ENCODE results near the gene DNAAF2. TPM values are rescaled to one million over a fixed set of nuclear protein-coding genes. Genes with fewer than 3 reads are reported as not detected.

The DNAAF2 gene
- total and polyA plus RNA-seq, 2 of the 13 experiments (the other 11 are each of a cell fraction or from before 2014, with no cell fraction given): 6.1 to 13.6 TPM

DNA sequence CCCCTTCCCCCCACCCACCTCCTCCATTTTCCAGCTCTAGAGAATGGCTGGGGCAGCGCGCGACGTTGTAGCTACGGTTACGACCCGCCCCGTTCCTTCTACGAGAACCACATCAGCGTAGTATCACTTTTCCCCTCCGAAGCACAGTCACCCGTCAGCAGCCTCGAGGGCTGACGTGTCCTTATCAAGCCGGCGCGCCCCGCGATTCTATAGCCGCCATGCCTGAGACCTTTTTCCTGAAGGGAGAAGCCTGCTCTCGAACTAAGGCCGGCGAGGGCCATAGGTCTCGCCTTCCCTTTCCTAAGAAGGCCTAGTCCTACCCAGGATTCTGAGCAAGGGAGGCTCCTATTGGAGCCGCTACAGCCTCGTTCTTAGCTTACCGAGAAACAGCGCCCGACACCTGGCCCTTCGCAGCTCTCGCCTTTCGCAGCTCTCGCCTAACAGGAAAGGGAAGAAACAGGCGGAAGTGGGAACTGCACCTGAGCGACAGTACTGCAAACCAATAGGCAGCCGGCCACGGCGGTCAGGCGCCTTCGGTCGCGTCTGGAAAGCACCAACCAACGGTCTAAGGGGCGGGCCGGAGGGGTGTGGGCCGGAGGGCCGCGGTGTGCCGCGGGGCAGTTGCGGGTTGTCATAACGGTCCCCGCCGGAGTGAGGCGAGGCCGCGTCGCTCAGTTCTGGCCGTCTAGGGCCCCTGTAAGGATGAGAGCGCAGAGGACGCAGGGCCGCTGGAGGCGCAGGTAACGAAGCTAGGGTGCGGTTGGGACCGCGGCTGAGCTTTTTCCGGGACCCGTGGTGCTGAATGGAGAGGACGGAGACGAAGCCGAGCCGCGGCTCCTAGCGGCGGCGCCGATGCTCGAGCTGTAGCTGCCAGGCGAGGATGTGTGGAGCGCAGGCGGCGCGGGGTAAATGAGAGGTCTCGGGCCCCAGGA is 14.6 kb downstream of the DNAAF2 start, which contains the start of the genes MGAT2 and RPL36AL (continued):
- TF ChIP-seq, protein P1, sequence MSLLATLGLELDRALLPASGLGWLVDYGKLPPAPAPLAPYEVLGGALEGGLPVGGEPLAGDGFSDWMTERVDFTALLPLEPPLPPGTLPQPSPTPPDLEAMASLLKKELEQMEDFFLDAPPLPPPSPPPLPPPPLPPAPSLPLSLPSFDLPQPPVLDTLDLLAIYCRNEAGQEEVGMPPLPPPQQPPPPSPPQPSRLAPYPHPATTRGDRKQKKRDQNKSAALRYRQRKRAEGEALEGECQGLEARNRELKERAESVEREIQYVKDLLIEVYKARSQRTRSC (CRISPR knock-in tag; IDR thresholded peaks at IDR 0.05; ENCODE audit: low read depth): 0 out of 2 replicates have a peak, but pooled peaks have one; percentile 46
- TF ChIP-seq ARNT2 (CRISPR knock-in tag; IDR thresholded peaks at IDR 0.05; ENCODE audit: low read depth) (peak; percentile 62; the same call in 1 of the 2 replicates), ZBTB21 (CRISPR knock-in tag; IDR thresholded peaks at IDR 0.05) (no peak), ZSCAN12 (CRISPR knock-in tag; IDR thresholded peaks at IDR 0.05) (peak; percentile 55; the same call in 1 of the 2 replicates), MIER3 (CRISPR knock-in tag; IDR thresholded peaks at IDR 0.05; ENCODE audit: borderline replicate concordance) (no peak), LCORL (IDR thresholded peaks at IDR 0.05) (no peak), LCORL (CRISPR knock-in tag; IDR thresholded peaks at IDR 0.05) (0 out of 2 replicates have a peak, but pooled peaks have one; percentile 23), ZNF775 (CRISPR knock-in tag; IDR thresholded peaks at IDR 0.05; ENCODE audit: borderline replicate concordance) (no peak), HHEX (CRISPR knock-in tag; IDR thresholded peaks at IDR 0.05) (no peak), FOXM1 (CRISPR knock-in tag; IDR thresholded peaks at IDR 0.05) (0 out of 2 replicates have a peak, but pooled peaks have one; percentile 12), ZNF777 (CRISPR knock-in tag; IDR thresholded peaks at IDR 0.05) (peak; percentile 94), NFE2L2 (IDR thresholded peaks at IDR 0.05; ENCODE audit: low read length) (no peak), BRD4 (CRISPR knock-in tag; IDR thresholded peaks at IDR 0.05) (peak; percentile 82)
- TF ChIP-seq, protein P2, sequence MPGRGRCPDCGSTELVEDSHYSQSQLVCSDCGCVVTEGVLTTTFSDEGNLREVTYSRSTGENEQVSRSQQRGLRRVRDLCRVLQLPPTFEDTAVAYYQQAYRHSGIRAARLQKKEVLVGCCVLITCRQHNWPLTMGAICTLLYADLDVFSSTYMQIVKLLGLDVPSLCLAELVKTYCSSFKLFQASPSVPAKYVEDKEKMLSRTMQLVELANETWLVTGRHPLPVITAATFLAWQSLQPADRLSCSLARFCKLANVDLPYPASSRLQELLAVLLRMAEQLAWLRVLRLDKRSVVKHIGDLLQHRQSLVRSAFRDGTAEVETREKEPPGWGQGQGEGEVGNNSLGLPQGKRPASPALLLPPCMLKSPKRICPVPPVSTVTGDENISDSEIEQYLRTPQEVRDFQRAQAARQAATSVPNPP (CRISPR knock-in tag; IDR thresholded peaks at IDR 0.05): peak; percentile 92; the same call in 1 of the 2 replicates
- TF ChIP-seq, protein P3, sequence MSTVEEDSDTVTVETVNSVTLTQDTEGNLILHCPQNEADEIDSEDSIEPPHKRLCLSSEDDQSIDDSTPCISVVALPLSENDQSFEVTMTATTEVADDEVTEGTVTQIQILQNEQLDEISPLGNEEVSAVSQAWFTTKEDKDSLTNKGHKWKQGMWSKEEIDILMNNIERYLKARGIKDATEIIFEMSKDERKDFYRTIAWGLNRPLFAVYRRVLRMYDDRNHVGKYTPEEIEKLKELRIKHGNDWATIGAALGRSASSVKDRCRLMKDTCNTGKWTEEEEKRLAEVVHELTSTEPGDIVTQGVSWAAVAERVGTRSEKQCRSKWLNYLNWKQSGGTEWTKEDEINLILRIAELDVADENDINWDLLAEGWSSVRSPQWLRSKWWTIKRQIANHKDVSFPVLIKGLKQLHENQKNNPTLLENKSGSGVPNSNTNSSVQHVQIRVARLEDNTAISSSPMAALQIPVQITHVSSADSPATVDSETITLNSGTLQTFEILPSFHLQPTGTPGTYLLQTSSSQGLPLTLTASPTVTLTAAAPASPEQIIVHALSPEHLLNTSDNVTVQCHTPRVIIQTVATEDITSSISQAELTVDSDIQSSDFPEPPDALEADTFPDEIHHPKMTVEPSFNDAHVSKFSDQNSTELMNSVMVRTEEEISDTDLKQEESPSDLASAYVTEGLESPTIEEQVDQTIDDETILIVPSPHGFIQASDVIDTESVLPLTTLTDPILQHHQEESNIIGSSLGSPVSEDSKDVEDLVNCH (CRISPR knock-in tag; IDR thresholded peaks at IDR 0.05): no peak; the same call in 1 of the 2 replicates
- TF ChIP-seq, protein P4, sequence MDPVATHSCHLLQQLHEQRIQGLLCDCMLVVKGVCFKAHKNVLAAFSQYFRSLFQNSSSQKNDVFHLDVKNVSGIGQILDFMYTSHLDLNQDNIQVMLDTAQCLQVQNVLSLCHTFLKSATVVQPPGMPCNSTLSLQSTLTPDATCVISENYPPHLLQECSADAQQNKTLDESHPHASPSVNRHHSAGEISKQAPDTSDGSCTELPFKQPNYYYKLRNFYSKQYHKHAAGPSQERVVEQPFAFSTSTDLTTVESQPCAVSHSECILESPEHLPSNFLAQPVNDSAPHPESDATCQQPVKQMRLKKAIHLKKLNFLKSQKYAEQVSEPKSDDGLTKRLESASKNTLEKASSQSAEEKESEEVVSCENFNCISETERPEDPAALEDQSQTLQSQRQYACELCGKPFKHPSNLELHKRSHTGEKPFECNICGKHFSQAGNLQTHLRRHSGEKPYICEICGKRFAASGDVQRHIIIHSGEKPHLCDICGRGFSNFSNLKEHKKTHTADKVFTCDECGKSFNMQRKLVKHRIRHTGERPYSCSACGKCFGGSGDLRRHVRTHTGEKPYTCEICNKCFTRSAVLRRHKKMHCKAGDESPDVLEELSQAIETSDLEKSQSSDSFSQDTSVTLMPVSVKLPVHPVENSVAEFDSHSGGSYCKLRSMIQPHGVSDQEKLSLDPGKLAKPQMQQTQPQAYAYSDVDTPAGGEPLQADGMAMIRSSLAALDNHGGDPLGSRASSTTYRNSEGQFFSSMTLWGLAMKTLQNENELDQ (CRISPR knock-in tag; IDR thresholded peaks at IDR 0.05; ENCODE audit: borderline replicate concordance): no peak
- TF ChIP-seq, protein P5, sequence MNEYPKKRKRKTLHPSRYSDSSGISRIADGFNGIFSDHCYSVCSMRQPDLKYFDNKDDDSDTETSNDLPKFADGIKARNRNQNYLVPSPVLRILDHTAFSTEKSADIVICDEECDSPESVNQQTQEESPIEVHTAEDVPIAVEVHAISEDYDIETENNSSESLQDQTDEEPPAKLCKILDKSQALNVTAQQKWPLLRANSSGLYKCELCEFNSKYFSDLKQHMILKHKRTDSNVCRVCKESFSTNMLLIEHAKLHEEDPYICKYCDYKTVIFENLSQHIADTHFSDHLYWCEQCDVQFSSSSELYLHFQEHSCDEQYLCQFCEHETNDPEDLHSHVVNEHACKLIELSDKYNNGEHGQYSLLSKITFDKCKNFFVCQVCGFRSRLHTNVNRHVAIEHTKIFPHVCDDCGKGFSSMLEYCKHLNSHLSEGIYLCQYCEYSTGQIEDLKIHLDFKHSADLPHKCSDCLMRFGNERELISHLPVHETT (CRISPR knock-in tag; conservative IDR thresholded peaks at IDR 0.05): no peak; the same call in none of the 2 replicates
- TF ChIP-seq, protein P6, sequence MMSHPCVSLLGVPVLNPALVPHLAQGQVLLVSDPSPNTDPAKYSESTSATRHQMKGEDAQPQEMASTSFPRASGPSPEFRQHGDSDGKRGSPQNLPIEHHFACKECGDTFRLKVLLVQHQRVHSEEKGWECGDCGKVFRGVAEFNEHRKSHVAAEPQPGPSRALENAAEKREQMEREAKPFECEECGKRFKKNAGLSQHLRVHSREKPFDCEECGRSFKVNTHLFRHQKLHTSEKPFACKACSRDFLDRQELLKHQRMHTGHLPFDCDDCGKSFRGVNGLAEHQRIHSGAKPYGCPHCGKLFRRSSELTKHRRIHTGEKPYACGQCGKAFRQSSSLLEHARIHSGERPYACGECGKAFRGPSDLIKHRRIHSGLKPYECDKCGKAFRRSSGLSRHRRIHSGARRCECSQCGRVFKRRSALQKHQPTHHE (CRISPR knock-in tag; IDR thresholded peaks at IDR 0.05; ENCODE audit: borderline replicate concordance): no peak
